ENCODE measurements around the gene TUBB2B. TPM values are rescaled to one million over a fixed set of nuclear protein-coding genes. Genes with fewer than 3 reads are reported as not detected.

Gene TUBB2B
- polyA plus RNA-seq, 1 experiment: 4.7 TPM

DNA sequence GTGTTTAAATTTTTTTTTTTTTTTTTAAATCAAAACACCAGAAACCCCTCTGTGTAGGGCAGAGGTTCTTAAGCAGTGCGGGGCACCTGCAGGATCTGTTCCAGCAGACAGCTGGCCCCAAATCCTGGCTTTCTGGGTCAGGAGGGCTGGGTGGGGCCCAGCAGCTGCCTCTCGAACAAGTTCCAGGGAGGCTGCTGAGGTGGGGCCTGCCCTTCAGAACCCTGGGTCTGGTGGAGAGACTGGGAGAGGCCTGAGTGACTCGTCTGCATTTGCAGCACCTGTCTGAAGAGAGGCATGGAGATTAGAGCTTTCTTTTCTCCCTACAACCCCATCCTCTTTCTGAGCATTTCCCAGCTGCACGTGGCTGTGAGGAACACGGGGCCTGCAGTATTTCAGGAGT lies 39.7 kb upstream of the TUBB2B start:
- H3K27ac ChIP-seq (ENCODE audit: low read depth, low read length): no peak overlapping the region
- no peaks in the 10 kb centered on the region; the same call in 1 of the 2 replicates for H3K9me3 ChIP-seq (ENCODE audit: control insufficient read depth, insufficient read depth, low read length)
- DNase-seq (ENCODE audit: low read depth, low spot score): no peak
- no peaks in the 10 kb centered on the region for H3K27me3 ChIP-seq (ENCODE audit: control insufficient read depth, insufficient read depth, low read length)
- ChIA-PET CTCF (interaction anchor here (0.5 to 0.6 kb wide), 2 partner anchors 12 to 711 kb away, joined by 3 to 8 read pairs; no protein-coding TSS in a partner anchor), POLR2A (no interaction called here)
- TF ChIP-seq CTCF (IDR thresholded peaks at IDR 0.05; ENCODE audit: low read depth, low read length): no peak
- H3K4me3 ChIP-seq (ENCODE audit: low read depth, low read length): no peak overlapping the region

DNA sequence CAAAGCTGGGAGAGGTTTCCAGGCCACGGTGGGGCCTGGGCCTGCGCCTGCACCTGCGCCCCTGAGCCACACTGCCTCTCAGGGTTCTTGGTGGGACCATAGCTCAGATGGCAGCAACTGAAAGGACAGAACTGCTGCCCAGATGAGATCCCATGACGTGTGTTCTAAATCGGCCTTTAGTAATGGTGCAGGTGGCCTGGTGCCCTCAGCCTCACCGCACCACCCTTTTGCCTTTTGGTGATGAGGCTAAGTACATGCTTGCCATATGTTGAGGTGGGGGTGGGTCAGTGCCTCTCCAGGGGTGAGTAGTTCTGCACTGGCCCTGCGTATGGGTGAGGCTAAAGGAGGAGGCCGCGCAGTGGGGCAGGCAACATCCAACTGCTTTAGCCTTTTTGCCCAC lies 38.7 kb upstream of the TUBB2B start:
- Histone ChIP-seq H3K9me3 (ENCODE audit: control insufficient read depth, insufficient read depth, low read length) (no peaks in the 10 kb centered on the region; the same call in 1 of the 2 replicates), H3K27me3 (ENCODE audit: control insufficient read depth, insufficient read depth, low read length) (no peaks in the 10 kb centered on the region), H3K27ac (ENCODE audit: low read depth, low read length) (no peak overlapping the region), H3K4me3 (ENCODE audit: low read depth, low read length) (no peak overlapping the region)
- DNase-seq (ENCODE audit: low read depth, low spot score): no peak
- POLR2A ChIA-PET: interaction anchor here (0.7 to 1.2 kb wide), 3 partner anchors 10 to 267 kb away, joined by 3 read pairs; partner anchors contain the start of genes NQO2 and RIPK1
- CTCF ChIA-PET: interaction anchor here (1.3 kb wide), 1 partner anchor 140 kb away, joined by 10 read pairs; no protein-coding TSS in a partner anchor
- TF ChIP-seq CTCF (IDR thresholded peaks at IDR 0.05; ENCODE audit: low read depth, low read length): no peak

DNA sequence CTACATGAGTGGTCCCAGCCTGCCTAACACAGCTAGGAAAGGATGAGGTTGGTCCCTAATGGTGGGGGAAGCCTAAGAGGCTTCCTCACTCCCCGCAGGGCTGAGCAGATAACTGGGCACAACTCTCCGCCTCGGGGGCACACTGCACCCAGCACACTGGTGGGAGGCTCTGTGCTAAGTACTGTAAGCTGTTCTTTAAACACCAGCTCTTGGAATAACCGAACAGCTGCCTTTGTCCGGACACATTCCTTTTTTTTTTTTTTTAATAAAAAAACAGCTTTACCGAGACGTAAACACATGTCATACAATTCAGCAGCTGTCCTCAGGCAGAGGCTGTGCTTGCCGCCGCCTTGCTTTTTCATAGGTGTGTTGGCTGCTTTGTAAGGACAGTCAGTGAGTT lies 38.2 kb upstream of the TUBB2B start:
- ChIA-PET CTCF (interaction anchor here (1.3 kb wide), 1 partner anchor 139 kb away, joined by 10 read pairs; no protein-coding TSS in a partner anchor), POLR2A (interaction anchor here (0.6 to 1.2 kb wide), 4 partner anchors 11 to 266 kb away, joined by 3 read pairs; partner anchors contain the start of genes NQO2 and RIPK1)
- Histone ChIP-seq H3K27ac (ENCODE audit: low read depth, low read length) (peak overlapping the region; percentile 11), H3K9me3 (ENCODE audit: control insufficient read depth, insufficient read depth, low read length) (no peaks in the 10 kb centered on the region; the same call in 1 of the 2 replicates), H3K4me3 (ENCODE audit: low read depth, low read length) (no peak overlapping the region), H3K27me3 (ENCODE audit: control insufficient read depth, insufficient read depth, low read length) (no peaks in the 10 kb centered on the region)
- DNase-seq (ENCODE audit: low read depth, low spot score): no peak
- TF ChIP-seq CTCF (IDR thresholded peaks at IDR 0.05; ENCODE audit: low read depth, low read length): no peak

DNA sequence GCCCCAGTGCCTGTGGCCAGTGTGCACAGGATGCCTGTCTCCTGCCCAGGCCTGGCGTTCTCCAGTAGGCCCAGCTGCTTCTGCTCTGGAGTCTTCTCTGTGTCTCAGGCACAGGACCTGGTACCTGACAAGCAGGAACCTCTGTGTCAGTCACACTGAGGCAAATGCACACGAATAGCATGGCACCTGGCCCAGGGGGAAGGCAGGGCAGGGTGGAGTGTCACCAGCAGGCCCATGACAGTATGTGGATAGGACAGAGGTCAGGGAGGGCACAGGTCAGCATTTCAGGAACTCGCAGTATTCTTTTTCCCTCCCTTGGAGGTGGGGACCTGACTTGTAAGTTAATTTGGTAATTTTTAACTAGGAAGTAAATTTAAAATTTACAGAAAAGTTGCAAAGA lies 36.9 kb upstream of the TUBB2B start:
- no peak overlapping the region for H3K4me3 ChIP-seq (ENCODE audit: low read depth, low read length)
- H3K9me3 ChIP-seq (ENCODE audit: control insufficient read depth, insufficient read depth, low read length): no peaks in the 10 kb centered on the region
- ChIA-PET POLR2A (no interaction called here), CTCF (no interaction called here)
- H3K27ac ChIP-seq (ENCODE audit: low read depth, low read length): no peak overlapping the region
- no peaks in the 10 kb centered on the region for H3K27me3 ChIP-seq (ENCODE audit: control insufficient read depth, insufficient read depth, low read length)
- no peak for DNase-seq (ENCODE audit: low read depth, low spot score)
- TF ChIP-seq CTCF (IDR thresholded peaks at IDR 0.05; ENCODE audit: low read depth, low read length): no peak

- no peak for DNase-seq (ENCODE audit: low read depth, low spot score)
- no peak overlapping the region for H3K4me3 ChIP-seq (ENCODE audit: low read depth, low read length)
- TF ChIP-seq CTCF (IDR thresholded peaks at IDR 0.05; ENCODE audit: low read depth, low read length): no peak
- ChIA-PET POLR2A (interaction anchor here (1.3 kb wide), 1 partner anchor 106 kb away, joined by 3 read pairs; the partner anchor contains the start of gene TUBB2A), CTCF (no interaction called here)
- no peaks in the 10 kb centered on the region for H3K9me3 ChIP-seq (ENCODE audit: control insufficient read depth, insufficient read depth, low read length)
- H3K27me3 ChIP-seq (ENCODE audit: control insufficient read depth, insufficient read depth, low read length): no peaks in the 10 kb centered on the region
- H3K27ac ChIP-seq (ENCODE audit: low read depth, low read length): no peak overlapping the region
Measured at GRCh38 chr6:3263096-3263495, 35.6 kb upstream of the TUBB2B start.

Data from AG04450 (cell line).